Measurements from ENCODE around the gene BTF3.

The BTF3 gene

DNA sequence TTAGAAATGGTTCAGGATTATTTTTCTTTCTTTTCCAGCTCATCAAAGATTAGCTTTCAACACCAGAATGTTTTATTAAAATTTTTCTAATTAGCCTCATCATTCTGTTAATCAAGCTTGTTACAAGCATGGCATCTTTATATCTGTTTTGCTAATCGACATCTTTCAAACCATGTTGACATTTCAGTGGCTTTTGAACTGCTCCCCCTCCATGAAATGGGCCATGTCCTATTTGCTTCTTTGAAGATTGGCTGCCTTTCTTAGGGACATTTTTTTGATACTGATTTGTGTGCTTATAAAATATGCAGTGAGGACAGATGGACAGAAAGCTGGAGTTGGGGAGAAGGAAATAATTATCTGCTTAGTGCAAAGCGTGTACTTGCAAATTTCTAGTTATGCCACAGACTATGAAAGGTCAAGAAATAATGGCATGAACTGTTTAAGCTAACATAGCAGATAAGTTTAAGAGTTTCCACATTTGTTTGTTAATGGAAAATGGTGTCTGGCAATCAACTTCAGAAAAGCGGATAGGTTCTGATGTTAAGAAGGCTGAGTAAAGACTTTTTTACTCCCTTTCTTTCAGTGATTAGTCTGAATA, 27.5 kb downstream of the BTF3 start:
- no peak for DNase-seq

DNA sequence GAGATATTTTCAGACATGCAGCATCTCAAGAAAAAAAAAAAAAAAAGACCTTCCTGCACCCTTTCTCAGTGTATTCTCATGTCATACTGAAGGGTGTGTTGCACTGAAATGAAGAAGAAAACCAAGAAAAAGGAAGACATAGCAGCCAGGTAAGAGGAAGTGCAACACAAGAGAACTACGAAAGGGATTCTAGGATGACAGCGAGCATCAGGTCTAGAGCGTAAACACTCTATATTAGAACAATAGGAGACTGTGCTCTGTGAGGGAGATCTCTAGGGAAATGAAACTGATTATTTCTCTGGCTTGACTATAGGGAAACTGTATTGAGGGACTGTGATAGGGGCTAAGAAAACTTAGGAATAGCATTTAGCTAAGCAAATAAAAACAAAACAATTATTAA, 30.0 kb downstream of the BTF3 start:
- no peak for DNase-seq

DNA sequence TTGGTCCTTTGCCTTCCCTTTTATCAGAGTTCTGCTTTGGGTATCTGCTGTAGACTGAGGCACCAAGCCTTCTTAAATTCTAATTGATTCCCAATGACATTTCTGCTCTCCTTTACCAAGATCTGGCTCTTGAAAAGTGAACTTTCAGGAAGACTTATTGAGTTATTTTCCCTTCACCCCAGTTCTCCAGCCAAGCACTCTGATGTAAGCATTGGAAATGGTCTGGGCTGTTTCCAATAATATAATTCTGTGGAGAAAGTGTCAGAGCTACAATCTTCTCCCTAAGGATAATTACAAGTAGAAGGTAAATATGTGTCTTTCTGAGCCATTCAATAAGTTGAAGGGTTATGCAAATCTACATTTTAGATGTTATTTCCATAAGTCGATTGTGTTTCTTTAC, 30.8 kb downstream of the BTF3 start:
- no peak for DNase-seq

DNA sequence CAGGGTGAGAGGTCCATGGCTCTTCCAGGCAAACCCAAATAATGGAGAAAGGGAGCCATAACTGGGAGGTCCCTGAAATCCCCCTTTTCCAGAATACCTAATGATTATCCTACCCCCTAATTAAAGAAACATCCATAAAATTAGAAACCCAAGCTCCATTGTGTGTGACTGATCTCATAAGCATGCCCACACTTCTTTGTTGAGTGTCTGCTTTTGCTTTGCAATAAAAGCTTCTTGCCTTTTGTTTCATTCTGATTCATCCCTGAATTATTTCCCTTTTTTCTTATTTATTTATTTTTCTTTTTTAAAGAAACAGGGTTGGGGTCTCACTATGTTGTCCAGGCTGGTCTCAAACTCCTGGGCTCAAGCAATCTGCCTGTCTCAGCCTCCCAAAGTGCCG, 33.1 kb downstream of the BTF3 start:
- no peak for DNase-seq

DNA sequence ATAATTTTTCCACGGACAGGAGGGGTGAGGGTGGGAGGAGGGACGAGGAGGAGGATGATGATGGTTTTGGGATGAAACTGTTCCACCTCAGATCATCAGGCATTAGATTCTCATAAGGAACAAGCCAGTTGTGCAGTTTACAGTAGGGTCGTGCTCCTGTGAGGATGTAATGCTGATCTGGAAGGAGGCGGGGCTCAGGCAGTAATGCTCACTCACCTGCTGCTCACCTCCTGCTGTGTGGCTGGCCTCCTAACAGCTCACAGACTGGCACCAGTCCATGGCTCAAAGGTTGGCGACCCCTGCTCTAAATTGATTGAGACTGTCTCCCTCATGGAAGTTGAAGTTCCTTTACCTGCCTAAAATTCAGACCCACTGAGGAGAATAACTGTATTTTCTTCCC, 34.0 kb downstream of the BTF3 start:
- DNase-seq, result no peak

DNA sequence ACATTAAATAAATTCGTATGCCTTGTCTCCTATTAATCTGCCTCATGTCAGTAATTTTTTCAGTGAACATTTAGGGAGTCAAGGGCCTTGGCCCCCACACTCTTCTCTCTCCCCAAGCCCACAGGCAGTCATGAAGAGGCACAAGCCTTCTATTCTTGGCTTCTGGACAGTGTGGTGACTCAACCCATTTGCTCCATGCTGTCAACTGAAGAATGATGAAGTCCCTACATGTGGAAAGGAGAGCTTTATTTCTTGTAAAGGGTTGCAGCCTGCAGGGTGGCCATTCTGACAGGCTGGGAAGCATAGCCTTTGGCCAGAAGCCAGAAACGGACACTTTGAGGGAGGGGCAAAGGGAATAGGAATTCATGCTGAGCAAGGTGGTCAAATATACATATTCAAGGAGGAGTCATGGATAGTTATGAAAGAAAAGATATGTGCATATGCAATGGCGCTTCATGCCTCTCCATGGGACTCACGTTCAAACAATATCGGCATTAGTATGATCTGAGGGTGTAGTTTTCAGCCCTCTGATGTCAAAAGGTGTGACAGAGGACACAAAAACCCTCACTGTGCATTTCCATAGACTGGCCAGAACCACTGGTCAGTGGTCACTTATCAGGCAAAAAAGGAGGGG, 35.9 kb downstream of the BTF3 start:
- no peak for DNase-seq

DNA sequence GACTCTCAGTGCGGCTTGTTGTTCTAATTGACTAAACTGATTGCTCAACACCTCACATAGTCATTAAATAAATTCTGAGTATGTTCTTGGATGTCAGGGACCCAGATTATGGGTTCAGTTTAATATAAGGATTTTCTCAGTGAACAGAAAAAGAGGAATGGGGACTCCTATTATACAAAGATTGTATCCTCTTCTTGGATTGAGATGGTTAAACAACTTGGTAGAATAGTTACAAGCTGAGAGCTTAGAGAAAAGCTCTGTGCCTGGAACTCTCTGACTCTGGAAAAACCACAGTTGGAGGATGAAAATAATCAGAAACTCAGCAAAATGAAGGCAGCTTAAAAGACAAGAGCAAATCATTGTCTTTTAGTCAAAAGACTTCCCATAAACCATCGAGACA, 36.7 kb downstream of the BTF3 start:
- no peak for DNase-seq

DNA sequence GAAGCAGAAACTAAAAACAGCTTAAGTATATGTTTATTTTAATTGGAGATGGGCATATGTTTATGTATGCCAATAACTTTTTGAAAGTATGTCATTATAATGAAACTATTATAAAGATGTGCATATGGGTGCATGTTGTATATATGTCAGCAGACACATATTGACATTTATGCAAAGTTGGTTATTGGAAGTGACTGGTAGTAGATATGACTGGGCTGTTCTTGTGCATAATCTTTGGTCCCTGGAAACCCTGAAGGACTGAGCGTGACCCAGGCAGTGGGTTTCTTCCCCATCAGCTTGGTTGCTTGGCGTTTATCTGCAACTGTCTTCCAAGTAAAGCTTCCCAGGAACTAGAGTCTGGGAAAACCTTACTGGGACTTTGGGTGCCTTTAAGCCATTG, 41.5 kb downstream of the BTF3 start:
- no peak for DNase-seq

DNA sequence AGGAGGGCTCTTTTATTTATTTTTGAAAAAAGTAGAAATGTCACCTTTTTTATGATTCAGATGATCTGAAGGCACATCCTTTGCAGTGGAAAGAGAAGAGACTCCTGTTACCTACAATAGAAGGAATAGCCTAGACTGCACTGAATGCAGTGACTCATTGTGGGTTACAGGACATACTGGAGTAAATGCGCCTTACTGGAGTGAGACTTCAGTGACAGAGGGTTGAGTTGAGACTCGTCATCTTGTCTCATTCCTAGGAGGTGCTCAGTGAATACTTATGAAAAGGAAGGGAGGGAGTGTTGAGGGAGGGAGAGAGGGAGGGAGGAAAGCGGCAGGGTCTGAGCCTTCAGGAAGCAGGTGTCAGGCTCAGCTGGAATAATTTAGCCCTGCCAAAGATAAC, 42.0 kb downstream of the BTF3 start:
- no peak for DNase-seq

DNA sequence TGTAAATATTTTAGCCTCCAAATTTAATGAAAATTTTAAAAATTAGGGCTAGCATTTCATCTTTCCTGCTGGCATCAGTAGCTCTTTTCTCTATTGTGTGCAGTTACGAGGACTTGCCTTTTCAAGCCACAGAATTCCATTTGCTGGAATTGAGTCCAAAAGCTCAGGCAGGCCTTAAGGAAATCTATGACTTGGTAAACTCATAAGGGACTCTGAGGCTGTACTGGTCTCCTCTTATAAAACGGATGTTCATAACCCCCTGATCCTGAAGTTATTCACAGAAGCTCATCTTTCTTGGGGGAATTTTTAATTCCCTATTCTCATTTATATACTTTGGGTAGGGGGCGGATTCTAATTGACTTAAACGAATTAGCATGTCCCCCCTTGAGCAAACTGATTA, 43.8 kb downstream of the BTF3 start:
- no peak for DNase-seq

DNA sequence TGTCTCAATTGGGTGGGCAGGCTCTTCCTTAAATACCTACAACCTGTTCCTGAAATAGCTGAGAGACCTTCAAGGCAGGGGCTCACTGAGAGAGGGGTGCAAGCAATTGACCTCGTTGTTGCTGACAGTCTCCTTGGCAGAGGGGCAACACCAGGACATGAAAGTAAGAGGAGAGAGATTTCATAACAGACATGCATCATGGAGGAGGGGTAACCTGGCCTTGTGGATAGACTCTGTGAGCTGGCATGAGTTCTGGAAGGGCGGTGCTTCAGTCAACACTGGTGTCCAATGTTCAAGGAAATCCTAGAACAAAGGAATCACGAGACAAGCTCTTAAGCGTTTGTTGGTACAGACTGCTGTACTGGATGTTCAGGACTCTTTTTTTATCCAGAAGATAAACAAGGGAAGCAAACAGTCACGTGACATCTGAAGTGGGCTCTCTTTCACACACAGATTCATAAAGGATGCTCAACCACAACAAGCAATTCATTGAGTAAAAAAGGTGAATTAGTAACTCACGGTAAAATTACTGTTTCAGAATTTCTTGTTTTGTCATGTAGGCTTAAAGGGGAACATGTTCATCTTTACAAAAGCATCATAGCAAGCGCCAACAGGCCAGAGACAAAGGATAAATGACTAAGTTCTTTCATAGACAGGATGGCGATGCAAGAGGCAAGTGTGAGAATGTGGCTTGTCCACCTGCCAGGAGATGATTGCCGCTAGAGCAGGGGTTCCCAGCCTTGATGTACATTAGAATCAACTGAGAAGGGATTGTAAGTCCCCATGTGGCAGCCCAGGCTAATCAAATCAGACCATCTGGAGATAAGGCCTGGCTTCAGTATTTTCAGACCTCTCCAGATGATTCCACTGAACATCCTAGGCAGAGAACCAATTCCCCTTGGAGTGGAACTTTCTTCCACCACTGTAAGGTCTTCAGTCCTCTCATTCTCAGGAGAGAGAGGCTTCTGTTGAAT, 46.5 kb downstream of the BTF3 start:
- no peak for DNase-seq

DNA sequence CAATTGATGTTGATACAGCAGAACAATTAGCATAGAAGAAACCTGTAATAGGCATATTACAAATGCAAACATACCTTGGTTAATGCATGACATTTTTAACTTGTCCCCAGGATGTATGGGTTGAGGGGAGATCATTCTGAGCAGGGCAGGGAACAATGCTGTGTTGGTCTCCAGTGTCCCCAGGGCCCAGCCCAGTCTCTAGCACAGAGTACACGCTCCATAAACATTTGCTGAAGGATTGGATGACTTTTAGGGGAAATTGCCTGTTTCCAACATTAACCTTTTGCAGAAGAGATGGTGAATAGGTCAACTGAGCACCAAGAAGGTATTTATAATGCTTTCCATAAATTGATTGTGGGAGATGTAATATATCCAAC, 47.1 kb downstream of the BTF3 start:
- no peak for DNase-seq

DNA sequence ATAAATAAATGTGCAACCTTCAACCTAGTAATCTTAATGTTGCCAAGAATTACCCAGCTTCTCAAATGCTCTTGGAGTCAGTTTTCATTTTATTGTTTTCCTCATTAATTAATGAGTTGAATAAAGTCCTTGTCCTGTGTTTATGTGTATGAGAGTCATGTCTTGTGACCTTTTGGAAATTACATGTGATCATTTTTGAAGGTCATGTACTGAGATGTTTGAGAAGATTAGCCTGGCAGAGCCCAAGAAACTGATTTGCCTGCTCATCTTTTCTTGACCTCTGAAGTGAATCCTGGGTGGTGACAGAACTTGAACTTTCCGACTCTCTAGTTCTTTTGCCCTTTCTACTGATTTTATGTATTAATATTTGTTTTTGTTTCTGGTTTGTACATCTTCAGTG, 51.8 kb downstream of the BTF3 start:
- DNase-seq, result no peak

DNA sequence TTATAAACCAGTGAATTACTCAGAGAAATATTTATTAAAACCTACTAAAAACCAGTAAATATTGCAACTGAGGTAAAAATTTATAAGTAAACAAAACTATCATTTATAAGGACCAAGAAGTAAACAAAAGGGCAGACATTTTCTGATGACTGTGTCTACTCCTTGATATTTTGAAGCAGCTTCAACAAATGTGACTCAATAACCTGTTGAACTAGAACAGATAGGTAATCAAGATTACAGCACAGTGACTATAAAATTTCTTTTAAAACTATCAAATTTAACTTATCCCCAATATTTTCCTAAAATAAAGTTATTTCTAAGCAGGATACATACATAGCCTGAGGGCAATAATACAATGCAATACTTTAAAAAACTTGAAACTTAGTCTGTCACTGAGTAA, 54.4 kb downstream of the BTF3 start:
- DNase-seq, result no peak

All from NCI-H1048 (cell line).